GM18868 (cell line): Measurements from ENCODE around the gene VWA3A.
"Not testable (repeated sequence)": the region's sequence is repeated elsewhere in the genome, so short reads cannot be mapped to it uniquely, and the experiment has no call there.

Experiments used
- ATAC-seq: cut with Tn5 transposase; IDR thresholded peaks from one replicate; pipeline ENCODE4 v1.9.1; 2021; ENCODE audit warnings: mild to moderate bottlenecking, moderate library complexity; ENCODE audit not compliant: unreplicated experiment

The VWA3A gene

DNA sequence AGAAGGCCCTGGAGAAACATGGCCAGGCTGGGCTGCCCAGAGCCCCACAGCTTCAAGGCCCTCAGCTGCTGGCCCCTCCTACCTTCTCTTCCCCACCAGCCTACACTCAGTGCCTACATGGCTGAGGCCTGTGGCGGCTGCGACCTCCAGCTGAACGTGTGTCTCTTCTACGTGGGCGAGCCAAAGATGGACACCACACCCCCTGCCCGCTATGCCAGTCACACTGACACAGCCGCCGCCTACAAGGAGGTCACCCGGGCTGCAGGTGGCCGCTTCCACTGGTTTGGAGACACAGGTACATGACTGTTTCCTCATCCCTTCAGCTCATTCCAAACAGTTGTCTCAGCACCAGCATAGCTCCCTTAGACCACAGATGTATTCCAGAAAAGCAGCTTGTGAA, 40.5 kb downstream of the VWA3A start:
- no peak for ATAC-seq

DNA sequence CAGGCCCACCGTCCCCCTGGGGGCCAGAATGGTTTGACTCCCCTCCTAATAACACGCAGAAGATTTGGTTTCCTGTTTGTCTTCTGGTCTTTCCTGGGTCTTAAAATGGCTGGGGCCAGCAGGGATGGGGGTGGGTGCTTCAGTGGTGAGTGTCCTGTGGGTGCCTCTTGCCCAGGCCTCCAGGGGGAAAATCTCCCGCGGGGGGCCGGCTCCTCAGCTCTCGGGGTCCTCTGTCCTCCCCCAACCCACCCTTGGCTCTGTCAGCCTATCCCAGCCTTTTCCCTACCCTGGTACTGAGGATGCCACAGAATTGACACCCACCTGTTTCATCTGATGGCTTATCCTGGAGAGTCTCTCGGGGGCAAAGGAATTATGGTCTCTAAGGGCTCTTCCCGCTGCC, 46.1 kb downstream of the VWA3A start:
- no peak for ATAC-seq

DNA sequence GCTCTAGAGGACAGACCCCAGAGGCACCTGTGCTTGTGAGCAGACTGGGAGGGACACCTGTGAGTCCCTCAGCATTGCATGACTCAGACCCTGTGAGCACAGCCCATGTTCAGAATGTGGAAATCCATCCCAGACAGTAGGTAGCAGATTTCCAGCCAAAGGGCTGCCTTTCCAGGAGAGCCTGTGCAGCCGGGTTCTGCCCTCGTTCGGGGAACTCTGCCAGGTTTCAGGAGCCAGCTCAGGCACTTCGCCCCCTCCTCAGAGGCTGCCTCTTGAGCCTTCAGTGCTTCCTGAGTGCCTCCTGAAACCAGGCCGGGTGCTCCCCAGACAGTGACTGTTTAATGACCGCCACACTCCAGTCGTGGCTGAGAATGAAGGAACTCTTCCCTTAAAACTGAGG, 46.7 kb downstream of the VWA3A start:
- ATAC-seq: no peak

DNA sequence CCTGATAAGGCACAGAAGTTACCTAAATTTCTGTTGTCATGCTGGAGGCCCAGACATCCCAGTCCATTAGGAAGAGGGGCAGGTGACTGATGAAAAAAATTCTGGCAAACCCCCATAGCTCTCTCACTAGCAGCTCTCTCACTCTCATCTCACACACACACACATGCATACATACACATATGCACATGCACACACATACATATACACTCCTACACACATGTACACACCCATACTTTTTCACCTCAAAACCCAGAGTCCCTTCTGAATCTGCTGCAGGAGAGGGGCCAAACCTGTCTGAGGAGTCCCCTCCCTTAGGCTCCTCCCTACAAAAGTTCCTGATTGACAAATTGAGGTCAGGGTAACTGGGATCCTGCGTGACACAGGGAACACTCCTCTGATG, 47.4 kb downstream of the VWA3A start:
- ATAC-seq: no peak

DNA sequence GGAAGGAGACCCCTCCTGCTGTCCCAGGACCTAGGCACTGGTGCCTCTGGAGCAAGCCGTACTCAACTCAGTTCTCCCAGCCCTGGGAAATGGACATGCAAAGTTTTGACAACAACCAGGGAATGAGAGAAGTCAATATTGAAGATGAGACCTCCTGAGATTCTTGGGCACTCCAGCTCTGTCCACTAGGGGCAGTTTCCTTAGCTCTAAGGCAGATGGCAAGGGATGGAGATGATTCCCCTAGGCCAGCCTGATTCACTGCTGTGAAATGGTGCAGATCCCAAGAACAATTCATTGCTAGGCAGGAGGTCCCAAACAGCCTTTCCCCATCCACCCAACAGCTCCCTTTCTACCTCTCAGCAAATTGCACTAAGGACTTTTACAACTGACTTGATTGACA, 49.4 kb downstream of the VWA3A start:
- ATAC-seq: no peak

DNA sequence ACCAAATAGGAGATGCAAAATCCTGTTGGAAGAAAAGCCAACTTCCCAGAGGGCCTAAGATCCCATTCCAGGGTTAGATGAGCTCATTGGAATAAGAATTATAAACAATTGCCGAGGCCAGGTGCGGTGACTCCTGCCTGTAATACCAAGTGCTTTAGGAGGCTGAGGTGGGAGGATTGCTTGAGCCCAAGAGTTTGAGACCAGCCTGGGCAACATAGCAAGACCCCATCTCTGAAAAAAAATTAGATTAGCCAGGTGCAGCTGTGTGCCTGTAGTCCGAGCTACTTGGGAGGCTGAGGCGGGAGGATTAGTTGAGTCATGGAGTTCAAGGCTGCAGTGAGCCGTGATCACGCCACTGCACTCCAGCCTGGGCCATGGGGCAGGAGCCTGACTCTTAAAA, 52.2 kb downstream of the VWA3A start:
- no peak for ATAC-seq

DNA sequence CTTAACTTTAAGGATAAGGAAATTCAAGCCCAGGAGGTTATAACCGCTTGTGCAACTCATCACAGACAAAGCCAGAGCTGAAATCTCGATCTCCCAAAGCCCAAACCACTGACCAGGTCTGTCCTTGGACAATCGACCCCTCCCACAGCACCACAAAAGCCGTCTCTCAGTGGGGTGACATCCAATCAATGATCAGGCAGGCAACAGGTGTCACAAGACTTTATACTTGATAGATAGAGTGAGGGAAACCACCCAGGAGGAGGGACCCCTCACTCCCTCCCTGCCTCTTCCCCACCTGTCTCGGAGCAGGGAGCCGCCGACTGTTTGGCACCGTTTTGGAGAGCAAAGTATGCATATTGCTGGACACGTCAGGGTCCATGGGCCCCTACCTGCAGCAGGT, 55.5 kb downstream of the VWA3A start:
- ATAC-seq: no peak

DNA sequence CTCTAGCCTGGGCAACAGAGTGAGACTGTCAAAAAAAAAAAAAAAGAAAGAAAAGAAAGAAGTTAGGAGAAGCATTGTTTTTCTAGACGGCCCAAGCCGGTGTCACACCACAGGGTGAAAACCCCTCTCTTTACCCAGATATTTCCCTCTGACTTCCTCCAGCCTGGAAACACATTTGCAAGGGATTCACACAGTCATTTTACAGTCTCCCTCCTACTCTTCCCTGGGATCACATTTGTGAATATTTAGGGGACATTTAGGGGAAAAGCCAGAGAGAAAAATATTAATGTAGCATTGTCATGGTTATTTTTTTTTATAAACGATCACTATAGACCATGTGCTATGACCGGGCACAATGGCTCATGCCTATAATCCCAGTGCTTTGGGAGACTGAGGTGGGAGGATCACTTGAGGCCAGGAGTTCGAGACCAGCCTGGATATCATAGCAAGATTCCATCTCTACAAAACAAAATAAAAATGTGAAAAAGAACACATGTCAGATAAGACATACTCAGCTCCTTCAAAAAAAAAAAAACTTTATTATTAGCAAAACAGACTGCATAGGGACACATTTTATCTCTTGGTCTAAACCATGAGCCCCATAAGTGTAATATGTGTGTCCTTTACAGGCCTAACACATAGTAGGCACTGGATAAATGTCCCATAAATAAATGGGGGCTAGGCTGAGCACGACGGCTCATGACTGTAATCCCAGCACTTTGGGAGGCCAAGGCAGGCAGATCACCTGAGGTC, 59.1 kb downstream of the VWA3A start:
- ATAC-seq: no peak

DNA sequence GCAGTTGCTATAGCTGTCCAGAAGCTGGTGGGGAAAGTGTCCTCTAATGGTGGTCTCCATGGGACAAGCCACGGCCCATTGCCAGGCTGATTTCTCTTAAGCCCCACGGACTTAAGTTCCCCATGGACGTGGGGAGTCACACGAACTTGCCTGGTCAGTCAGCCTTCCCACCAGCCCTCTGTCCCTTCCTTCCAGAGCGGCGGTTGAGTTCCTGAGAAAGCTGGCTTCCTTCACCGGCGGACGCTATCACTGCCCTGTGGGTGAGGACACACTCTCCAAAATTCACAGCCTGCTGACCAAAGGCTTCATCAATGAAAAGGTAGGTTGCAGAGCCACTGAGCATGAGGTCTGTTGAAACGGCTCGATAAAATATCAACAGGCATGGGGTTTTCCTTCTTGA, 60.0 kb downstream of the VWA3A start:
- no peak for ATAC-seq

DNA sequence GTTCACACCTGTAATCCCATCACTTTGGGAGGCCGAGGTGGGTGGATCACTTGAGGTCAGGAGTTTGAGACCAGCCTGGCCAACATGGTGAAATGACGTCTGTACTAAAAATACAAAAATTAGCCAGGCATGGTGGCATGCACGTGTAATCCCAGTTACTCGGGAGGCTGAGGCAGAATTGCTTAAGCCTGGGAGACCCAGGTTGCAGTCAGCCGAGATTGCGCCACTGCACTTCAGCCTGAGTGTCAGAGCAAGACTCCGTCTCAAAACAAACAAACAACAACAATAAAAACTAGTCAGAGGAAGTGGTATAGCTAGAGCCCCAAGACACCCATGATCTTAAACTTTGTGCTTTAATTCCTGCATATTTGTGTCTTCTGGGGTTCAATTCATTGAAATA, 60.7 kb downstream of the VWA3A start:
- not testable (repeated sequence) for ATAC-seq

DNA sequence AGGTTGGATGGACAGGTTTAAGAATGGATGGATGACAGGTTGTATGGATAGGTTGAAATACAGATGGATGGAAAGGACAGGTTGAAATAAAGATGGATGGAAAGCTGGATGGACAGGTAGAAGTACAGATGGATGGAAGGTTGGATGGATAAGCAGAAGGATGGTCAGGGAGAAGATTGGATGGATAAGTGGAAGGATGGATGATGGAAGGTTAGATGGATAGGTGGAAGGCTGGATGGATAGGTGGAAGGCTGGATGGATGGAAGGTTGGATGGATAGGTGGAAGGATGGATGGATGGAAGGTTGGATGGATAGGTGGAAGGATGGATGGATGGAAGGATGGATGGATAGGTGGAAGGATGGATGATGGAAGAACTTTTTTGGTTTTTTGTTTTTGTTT, 69.1 kb downstream of the VWA3A start:
- no peak for ATAC-seq

DNA sequence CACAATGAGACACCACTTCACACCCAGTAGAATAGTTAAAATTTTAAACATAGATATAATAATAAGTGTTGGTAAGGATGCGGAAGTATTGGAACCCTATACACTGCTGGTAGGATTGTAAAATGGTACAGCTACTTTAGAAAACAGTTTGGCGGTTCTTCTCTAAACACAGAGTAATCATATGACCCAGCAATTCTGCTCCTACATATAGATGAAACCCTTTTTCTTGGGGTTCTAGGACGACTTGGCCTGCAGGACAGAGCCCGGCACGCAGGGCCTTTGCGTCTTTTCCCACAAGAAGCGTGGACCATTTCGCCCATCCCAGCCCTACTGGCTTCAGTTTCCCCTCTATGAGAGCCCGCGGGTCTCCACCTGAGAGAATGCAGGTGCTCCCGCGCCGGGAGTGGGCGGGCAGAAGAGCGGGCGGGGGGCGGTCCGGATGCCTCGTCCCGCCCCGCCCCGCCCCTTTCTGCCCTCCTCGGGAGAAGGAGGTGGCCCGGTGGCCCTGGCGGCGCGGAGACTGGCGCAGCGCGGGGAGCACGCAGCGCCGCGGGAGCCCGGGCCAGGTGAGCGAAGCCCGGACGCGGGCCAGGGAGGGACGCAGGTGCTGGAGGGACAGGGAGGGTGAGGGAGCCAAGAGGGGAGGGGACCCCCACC, 69.8 kb downstream of the VWA3A start, which contains the start of gene SDR42E2:
Gene SDR42E2, plus strand, starts transcription at position 508 of the 657 bp plus-strand sequence. CDS start 3,077 bp downstream, outside the sequence.
- no peak for ATAC-seq

DNA sequence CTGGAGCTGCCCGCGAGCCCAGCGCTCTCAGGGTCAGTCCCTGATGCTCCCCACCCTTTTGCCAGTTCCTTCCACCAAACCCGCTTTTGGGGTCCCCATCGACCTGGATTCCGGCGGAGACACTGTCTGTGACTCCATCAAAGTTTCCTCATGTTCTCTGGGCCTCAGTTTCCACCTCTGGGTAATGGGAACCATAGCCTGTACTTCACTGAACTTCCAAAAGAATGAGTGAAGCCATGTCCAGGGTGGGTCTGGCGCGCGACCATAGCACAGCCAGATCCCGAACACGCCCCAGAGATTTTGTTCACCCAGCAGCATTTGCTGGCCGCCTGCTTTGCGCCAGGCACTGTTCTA, 70.3 kb downstream of the VWA3A start:
- no peak for ATAC-seq

DNA sequence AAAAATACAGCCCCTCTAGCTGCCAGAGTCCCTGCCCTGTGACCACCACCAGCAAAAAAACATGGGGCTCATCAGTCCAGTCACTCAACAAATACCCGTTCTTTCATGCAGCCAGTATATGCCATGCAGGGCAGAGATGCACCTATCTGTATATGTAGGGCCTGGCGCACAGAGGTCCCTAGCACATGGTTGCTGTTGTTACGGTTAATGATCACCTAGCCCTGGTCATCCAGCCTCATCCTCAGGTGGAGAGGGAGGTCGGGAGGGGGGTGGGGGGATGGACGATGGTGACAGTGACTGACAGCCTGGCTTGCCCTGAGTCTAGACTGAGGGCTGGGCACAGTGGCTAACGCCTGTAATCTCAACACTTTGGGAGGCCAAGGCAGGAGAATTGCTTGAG, 71.5 kb downstream of the VWA3A start:
- no peak for ATAC-seq

DNA sequence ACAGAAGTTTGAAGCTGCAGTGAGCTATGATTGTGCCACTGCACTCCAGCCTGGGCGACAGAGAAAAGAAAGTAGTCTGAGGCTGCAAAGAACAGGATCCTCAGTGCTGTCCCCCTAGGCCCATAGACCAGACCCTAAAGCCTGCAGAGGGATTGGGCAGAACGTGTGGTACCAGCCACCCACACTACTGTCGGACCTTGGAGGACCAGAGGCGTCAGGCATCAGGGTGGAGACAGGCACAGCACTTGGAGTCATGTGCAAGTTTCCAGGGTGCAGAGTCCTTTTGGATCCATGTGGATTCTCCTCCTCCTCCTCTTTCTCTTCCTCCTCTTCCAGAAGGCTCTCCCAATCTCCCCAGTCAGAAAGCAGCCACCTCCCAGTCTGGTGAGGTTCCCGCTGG, 72.1 kb downstream of the VWA3A start:
- no peak for ATAC-seq

DNA sequence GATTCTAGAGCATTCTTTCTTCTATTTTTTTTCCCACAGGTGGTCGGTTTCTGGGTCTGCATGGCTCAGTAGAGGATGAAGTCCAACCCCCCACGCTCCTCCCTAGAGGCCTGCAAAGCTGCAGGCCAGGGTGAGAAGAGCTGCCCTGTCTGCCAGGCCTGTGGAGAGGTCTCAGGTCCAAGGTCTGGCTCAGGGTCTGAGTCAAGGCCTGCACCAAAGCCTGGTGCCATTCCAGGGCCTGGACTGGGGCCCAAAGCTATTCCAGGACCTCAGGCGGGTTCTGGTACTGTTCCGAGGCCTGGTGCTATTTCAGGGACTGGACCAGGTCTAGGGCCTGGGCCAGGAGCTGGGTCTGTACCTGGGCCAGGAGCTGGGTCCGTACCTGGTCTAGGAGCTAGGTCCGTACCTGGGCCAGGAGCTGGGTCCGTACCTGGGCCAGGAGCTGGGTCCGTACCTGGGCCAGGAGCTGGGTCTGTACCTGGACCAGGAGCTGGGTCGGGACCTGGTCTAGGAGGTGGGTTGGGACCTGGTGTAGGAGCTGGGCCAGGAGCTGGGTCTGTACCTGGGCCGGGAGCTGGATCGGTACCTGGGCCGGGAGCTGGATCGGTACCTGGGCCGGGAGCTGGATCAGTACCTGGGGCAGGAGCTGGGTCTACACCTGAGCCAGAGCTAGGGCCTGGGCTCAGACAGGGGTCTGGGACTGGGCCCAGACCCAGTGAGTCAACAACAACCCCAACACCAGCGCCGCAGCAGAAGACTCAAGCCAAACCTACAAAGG, 73.4 kb downstream of the VWA3A start:
- no peak for ATAC-seq

DNA sequence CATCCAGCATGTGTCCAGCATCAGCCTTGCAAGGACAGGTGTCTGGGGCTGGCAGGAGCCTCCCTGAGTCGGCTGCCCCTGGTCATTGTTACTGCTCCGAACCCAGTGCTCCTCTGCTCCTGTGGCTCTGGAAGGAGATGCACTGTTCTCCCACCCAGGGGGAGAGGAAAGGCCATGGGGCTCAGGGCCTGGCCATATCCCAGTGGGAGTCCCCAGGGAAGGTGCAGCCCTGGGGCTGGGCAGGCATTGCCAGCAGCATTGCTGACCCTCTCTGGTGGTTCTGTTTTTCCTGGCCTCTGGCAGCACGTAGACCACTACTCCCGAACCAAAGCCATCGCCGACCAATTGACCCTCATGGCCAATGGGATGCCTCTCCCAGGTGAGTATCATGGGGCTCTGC, 79.6 kb downstream of the VWA3A start:
- ATAC-seq: no peak

DNA sequence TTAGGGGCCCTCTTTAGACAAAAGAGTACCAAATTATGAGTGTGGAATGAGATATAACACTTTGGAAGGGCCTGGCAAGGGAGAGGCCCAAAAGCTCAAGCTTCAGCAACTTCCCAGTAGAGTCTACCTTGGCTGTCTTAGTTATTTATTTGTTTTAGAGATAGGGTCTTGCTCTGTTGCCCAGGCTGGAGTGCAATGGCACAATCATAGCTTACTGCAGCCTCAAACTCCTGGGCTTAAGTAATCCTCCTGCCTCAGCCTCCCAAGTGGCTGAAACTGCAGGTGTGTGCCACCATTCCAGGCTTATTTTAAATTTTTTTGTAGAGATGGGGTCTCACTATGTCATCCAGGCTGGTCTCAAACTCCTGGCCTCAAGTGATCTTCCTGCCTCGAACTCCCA, 80.3 kb downstream of the VWA3A start:
- ATAC-seq: not testable (repeated sequence)

DNA sequence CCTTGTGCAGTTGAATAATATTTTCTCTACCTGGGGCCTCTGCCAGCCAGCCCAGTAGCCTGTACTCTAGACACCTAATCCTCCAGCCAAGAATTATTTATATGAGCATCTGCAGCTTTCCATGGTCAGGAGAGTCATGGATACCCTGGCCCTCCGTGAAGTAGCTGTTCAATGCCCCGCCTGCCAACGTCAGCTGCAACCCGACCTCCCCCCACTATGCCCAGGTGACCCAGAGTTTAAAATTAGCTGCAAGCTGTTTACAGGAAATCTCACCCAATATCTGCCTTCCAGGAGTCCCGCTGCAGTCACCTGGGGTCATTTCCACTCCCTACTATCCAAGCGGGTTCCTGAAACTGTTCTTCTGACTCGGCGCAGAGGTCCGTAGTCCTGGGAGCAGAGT, 82.3 kb downstream of the VWA3A start:
- ATAC-seq: no peak

DNA sequence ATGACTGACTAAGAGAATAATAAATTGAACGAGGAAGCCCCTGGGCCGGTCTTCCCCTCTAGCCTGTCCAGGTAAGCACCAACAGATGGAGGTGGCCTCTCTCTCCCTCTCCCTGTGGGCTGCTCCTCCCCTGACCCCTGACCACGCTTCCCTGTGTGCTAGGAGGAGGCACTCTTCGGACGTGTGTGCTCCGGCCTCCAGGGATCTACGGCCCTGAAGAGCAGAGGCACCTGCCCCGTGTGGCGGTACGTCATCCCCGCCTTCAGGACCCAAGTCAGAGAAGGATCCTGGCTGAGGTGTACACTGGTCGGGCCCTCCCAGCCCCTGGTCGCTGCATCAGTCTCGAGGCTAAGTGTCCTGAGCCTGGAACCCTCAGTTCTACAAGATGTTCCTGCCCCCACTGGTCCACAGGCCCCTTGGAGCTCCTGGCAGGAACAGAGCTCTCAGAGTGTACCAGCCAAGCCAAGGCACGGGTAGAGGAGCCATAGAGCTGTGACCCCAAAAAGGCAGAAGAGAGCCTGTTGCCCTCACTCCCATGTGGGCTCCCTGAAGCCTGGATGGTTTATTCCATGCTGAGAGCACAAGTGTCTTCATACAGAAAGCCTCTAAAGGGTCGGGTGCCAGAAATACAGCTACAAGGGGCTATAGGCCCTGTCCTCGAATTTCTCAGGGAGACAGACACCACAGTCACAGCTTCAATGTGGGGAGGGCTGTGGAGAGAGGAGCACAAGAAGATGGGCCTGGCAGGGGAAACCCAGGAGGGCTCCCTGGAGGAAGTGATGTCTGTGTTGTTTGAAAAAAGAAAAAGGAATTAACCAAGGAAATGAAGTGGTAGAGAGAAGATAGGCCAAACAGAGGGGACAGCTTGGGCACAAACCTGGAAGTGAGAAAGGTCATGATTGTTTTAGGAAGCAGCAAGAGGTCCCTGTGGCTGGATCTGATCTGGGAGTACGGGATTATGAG, 85.9 kb downstream of the VWA3A start:
- no peak for ATAC-seq

DNA sequence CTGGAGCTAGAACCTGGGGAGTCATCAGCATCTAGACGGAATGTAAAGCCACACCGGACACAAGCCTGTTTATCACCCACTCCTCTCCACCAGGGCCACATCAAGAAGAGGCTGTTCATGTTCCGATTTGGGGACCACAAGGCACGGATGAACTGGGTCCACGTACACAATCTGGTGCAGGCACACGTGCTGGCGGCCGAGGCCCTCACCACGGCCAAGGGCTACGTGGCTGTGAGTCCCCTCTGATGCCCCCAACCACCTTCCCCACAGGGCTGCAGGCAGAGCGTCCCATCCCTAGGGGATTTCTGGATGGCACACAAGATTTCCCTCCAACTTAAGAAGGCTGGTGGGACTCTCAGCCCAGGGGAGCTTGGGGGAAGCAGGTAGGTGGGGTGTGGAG, 89.1 kb downstream of the VWA3A start:
- ATAC-seq: no peak
